Measurements from ENCODE around the gene ACAP1.
"Not testable (repeated sequence)": the region's sequence is repeated elsewhere in the genome, so short reads cannot be mapped to it uniquely, and the experiment has no call there.

The ACAP1 gene

DNA sequence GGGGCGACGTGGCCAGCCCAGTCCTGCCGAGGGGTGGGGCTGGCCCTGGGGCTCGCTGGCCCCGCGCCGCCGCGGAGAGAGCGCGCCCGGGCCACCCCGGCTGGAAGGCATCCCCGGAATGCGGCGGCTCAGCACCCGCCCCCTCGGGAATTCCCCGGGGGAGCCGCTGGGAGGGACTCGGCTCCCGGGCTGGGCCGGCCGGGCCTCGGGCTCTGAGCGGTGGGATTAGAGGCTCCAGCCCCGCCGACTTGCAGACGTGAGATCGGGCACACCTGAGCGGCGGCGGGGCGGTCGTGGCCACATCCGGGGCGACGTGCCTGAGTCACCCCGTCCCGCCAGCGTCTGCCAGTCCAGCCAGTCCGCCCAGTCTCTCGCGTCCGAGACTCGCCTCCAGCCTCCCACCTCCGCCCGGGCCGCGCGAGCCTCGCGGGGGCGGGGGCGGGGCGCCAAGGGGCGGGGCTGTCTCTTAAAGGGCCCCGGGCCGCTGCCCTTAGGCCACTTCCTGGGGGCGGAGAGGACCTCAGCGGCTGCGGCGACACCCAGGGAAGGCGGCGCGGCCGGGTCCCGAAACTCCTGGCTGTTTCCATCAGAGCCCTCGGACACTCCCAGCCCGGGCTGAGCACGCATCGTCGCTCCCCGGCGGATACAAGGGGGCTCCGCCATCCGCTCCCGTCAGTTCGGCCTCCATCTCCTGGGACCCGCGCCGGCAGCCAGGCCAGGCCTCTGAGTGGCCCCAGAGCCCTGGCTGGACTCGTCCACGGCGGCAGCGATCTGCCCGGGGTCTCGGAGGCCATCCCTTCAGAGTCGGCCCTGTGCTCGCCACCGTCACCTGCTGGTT is 15.6 kb downstream of the ACAP1 start, which contains the start of gene KCTD11:
Gene KCTD11 (plus strand): TSS at position 498 of the 838 bp plus-strand sequence.
- H3K27me3 Mint-ChIP-seq (ENCODE audit: low read depth): no peaks in the 10 kb centered on the region
- H3K9me3 Mint-ChIP-seq: no peaks in the 10 kb centered on the region
- H3K4me1 Mint-ChIP-seq (ENCODE audit: low read depth): peaks cover 49% of the 10 kb centered on the region
- H3K27ac Mint-ChIP-seq: peak within 1 kb of the TSS; percentile 82
- H3K36me3 Mint-ChIP-seq (ENCODE audit: low read depth): peaks cover 35% of the 10 kb centered on the region
- H3K4me3 Mint-ChIP-seq: peak within 1 kb of the TSS; percentile 87

DNA sequence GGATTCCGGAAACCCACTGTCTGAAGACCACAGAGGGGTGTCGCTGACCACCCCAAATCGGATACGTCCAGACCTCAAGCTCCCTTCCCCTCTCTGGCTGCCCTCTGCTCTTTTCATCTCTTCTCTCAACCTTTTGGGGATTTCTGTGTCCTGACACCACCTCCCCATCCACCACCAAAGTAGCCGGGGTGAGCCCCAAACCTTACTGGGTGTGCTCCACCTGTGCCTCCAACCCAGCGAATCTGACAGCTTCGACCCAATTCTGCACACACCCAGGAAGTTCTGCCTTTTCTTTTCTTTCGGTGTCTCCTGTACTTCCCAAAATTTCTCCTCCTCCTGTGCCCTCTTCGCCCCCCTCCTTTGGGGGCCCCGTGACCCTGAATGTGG is 16.2 kb downstream of the ACAP1 start:
- Mint-ChIP-seq H3K36me3 (ENCODE audit: low read depth) (peaks cover 31% of the 10 kb centered on the region), H3K27me3 (ENCODE audit: low read depth) (no peaks in the 10 kb centered on the region), H3K9me3 (no peaks in the 10 kb centered on the region), H3K4me3 (peak overlapping the region; percentile 87), H3K27ac (peak overlapping the region; percentile 82), H3K4me1 (ENCODE audit: low read depth) (peaks cover 45% of the 10 kb centered on the region)

- Mint-ChIP-seq H3K27me3 (ENCODE audit: low read depth) (no peaks in the 10 kb centered on the region), H3K4me1 (ENCODE audit: low read depth) (peaks cover 42% of the 10 kb centered on the region), H3K27ac (peak overlapping the region; percentile 82), H3K36me3 (ENCODE audit: low read depth) (peaks cover 27% of the 10 kb centered on the region), H3K9me3 (no peaks in the 10 kb centered on the region), H3K4me3 (peak overlapping the region; percentile 87)
Observed at GRCh38 chr17:7352910-7353635, 16.7 kb downstream of the ACAP1 start.

- peak overlapping the region; percentile 41 for H3K4me3 Mint-ChIP-seq
- H3K36me3 Mint-ChIP-seq (ENCODE audit: low read depth): peaks cover 16% of the 10 kb centered on the region
- no peaks in the 10 kb centered on the region for H3K27me3 Mint-ChIP-seq (ENCODE audit: low read depth)
- no peaks in the 10 kb centered on the region for H3K9me3 Mint-ChIP-seq
- peaks cover 36% of the 10 kb centered on the region for H3K4me1 Mint-ChIP-seq (ENCODE audit: low read depth)
- peak overlapping the region; percentile 86 for H3K27ac Mint-ChIP-seq
Observed at GRCh38 chr17:7354262-7354843, 18.0 kb downstream of the ACAP1 start.

GRCh38 chr17:7355053-7355452 is 18.7 kb downstream of the ACAP1 start, which contains the start of gene TMEM95:
TSS of gene TMEM95 (plus strand) at chr17:7355156. CDS start at chr17:7355205, 49 bp downstream.
- Mint-ChIP-seq H3K4me3 (peak within 1 kb of the TSS; percentile 41), H3K27me3 (ENCODE audit: low read depth) (no peaks in the 10 kb centered on the region), H3K4me1 (ENCODE audit: low read depth) (peaks cover 33% of the 10 kb centered on the region), H3K36me3 (ENCODE audit: low read depth) (peaks cover 11% of the 10 kb centered on the region), H3K9me3 (no peaks in the 10 kb centered on the region), H3K27ac (peak within 1 kb of the TSS; percentile 86)

DNA sequence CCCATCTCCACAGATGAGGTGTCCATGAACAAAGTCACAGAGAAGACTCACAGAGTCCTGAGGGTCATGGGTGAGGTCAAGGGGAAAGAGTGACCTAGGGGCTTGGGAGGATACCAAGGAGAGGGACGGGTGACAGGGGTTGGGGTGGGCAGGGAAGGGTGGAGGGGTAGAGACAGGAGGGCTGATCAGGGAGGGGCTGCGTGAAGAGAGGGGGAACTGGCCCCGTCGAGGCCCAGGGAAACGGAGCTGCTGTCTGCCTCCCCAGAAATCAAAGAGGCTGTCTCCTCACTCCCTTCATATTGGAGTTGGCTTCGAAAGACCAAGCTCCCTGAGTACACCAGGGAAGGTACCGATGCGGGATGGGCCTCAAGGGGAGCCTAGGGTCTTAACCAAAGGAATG is 19.2 kb downstream of the ACAP1 start:
- Mint-ChIP-seq H3K36me3 (ENCODE audit: low read depth) (peaks cover 11% of the 10 kb centered on the region), H3K27me3 (ENCODE audit: low read depth) (no peaks in the 10 kb centered on the region), H3K4me1 (ENCODE audit: low read depth) (peaks cover 31% of the 10 kb centered on the region), H3K27ac (no peak overlapping the region), H3K4me3 (no peak overlapping the region), H3K9me3 (no peaks in the 10 kb centered on the region)

GRCh38 chr17:7356072-7356549 is 19.8 kb downstream of the ACAP1 start:
- peaks cover 31% of the 10 kb centered on the region for H3K4me1 Mint-ChIP-seq (ENCODE audit: low read depth)
- H3K36me3 Mint-ChIP-seq (ENCODE audit: low read depth): peaks cover 11% of the 10 kb centered on the region
- no peaks in the 10 kb centered on the region for H3K9me3 Mint-ChIP-seq
- peak overlapping the region; percentile 36 for H3K27ac Mint-ChIP-seq
- H3K4me3 Mint-ChIP-seq: no peak overlapping the region
- H3K27me3 Mint-ChIP-seq (ENCODE audit: low read depth): no peaks in the 10 kb centered on the region

GRCh38 chr17:7356756-7357155 is 20.4 kb downstream of the ACAP1 start:
- H3K27ac Mint-ChIP-seq: peak overlapping the region; percentile 41
- H3K4me1 Mint-ChIP-seq (ENCODE audit: low read depth): peaks cover 28% of the 10 kb centered on the region
- no peaks in the 10 kb centered on the region for H3K9me3 Mint-ChIP-seq
- no peaks in the 10 kb centered on the region for H3K27me3 Mint-ChIP-seq (ENCODE audit: low read depth)
- H3K4me3 Mint-ChIP-seq: no peak overlapping the region
- H3K36me3 Mint-ChIP-seq (ENCODE audit: low read depth): peaks cover 8% of the 10 kb centered on the region

DNA sequence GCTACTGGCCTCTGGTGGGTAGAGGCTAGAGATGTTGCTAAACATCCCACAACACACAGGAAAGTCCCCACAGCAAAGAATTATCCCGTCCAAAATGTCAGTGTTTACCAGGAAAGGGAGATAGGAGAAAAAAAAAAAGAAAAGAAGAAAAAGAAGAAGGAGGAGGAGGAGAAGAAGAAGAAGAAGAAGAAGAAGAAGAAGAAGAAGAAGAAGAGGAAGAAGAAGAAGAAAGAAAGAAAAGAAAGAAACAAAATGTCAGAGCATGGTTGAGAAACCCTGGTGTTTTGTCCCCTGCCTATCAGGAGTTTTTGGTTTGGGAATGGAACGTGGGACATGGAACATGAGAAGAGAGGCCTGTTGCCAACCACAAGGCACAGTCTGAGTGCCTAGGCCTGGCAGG is 21.1 kb downstream of the ACAP1 start:
- Mint-ChIP-seq H3K4me3 (no peak overlapping the region), H3K9me3 (no peaks in the 10 kb centered on the region), H3K27me3 (ENCODE audit: low read depth) (no peaks in the 10 kb centered on the region), H3K27ac (no peak overlapping the region), H3K4me1 (ENCODE audit: low read depth) (peaks cover 27% of the 10 kb centered on the region), H3K36me3 (ENCODE audit: low read depth) (peaks cover 7% of the 10 kb centered on the region)

GRCh38 chr17:7361906-7362305 is 25.6 kb downstream of the ACAP1 start:
- no peaks in the 10 kb centered on the region for H3K4me1 Mint-ChIP-seq (ENCODE audit: low read depth)
- H3K4me3 Mint-ChIP-seq: no peak overlapping the region
- H3K27me3 Mint-ChIP-seq (ENCODE audit: low read depth): no peaks in the 10 kb centered on the region
- no peak overlapping the region for H3K27ac Mint-ChIP-seq
- no peaks in the 10 kb centered on the region for H3K9me3 Mint-ChIP-seq
- H3K36me3 Mint-ChIP-seq (ENCODE audit: low read depth): no peaks in the 10 kb centered on the region

- no peak overlapping the region for H3K4me3 Mint-ChIP-seq
- H3K27me3 Mint-ChIP-seq (ENCODE audit: low read depth): peaks cover 3% of the 10 kb centered on the region
- H3K4me1 Mint-ChIP-seq (ENCODE audit: low read depth): no peaks in the 10 kb centered on the region
- no peaks in the 10 kb centered on the region for H3K9me3 Mint-ChIP-seq
- no peak overlapping the region for H3K27ac Mint-ChIP-seq
- no peaks in the 10 kb centered on the region for H3K36me3 Mint-ChIP-seq (ENCODE audit: low read depth)
Observed at GRCh38 chr17:7363311-7363710, 27.0 kb downstream of the ACAP1 start.

GRCh38 chr17:7365963-7366362 is 29.6 kb downstream of the ACAP1 start:
- not testable (repeated sequence) for H3K9me3 Mint-ChIP-seq; H3K27ac Mint-ChIP-seq; H3K27me3 Mint-ChIP-seq (ENCODE audit: low read depth); H3K4me1 Mint-ChIP-seq (ENCODE audit: low read depth); H3K4me3 Mint-ChIP-seq; H3K36me3 Mint-ChIP-seq (ENCODE audit: low read depth)

DNA sequence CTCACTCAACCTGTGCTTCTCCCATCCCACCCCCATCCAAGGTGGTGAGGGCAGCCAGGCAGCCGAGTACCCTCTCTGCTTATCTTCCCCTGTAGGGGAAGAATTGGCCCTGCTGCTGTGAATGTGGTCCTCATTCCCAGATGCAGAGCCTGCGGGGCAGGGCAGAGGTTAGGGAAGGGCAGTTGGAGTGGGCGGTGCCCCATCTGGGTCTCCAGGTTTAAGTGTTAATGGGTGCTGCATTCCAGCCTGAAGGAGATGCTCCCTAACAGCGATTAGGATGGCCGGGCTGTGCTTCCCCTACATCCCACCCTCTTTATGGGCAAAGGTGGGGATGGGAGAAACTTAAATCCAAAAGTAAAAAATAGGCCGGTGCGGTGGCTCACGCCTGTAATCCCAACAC is 30.8 kb downstream of the ACAP1 start:
- Mint-ChIP-seq H3K36me3 (ENCODE audit: low read depth) (no peaks in the 10 kb centered on the region), H3K27ac (no peak overlapping the region), H3K27me3 (ENCODE audit: low read depth) (peaks cover 9% of the 10 kb centered on the region), H3K4me3 (no peak overlapping the region), H3K9me3 (no peaks in the 10 kb centered on the region), H3K4me1 (ENCODE audit: low read depth) (no peaks in the 10 kb centered on the region)

DNA sequence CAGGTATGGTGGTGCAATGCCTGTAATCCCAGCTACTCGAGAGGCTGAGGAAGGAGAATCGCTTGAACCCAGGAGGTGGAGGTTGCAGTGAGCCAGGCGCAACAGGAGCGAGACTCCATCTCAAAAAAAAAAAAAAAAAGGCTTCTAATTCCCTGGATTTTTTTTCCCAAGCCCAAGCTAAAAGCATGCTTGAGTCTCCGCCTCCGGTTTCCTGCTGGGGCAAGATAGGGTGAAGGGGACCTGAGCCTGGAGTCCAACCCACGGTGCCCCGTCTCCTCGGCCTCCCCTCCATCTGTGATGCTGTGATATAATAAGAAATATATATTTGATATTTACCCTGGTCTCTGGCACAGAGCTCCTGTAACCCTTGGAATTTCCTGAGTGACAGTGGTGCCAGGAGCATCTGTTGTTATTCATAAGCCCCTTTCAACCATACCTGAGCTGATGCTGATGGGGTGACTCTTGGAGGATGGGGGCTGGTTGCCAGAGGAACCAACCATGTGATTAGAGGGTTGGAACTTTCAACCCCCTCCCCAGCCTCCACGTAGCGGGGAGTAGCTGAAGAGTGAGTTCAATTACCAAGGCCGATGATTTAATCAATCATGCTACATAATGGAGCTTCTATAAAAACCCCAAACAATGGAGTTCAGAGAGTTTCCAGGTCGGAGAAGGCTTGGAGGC is 31.7 kb downstream of the ACAP1 start:
- Mint-ChIP-seq H3K4me1 (ENCODE audit: low read depth) (no peaks in the 10 kb centered on the region), H3K9me3 (no peaks in the 10 kb centered on the region), H3K27ac (no peak overlapping the region), H3K36me3 (ENCODE audit: low read depth) (no peaks in the 10 kb centered on the region), H3K27me3 (ENCODE audit: low read depth) (peaks cover 9% of the 10 kb centered on the region), H3K4me3 (no peak overlapping the region)
